ENCODE measurements around the gene HKDC1.
"Not testable (repeated sequence)": the region's sequence is repeated elsewhere in the genome, so short reads cannot be mapped to it uniquely, and the experiment has no call there.

The HKDC1 gene

GRCh38 chr10:69281507-69282413 is 61.6 kb downstream of the HKDC1 start:
- DNase-seq: no peak

GRCh38 chr10:69284402-69284801 is 64.3 kb downstream of the HKDC1 start:
- DNase-seq: not testable (repeated sequence)

GRCh38 chr10:69285699-69286098 is 65.6 kb downstream of the HKDC1 start:
- DNase-seq: no peak

- no peak for DNase-seq
Observed at GRCh38 chr10:69287181-69287580, 67.0 kb downstream of the HKDC1 start.

GRCh38 chr10:69290993-69291392 is 70.9 kb downstream of the HKDC1 start:
- no peak for DNase-seq

GRCh38 chr10:69292459-69292858 is 72.3 kb downstream of the HKDC1 start:
- DNase-seq: no peak

- DNase-seq: no peak
Observed at GRCh38 chr10:69295027-69295636, 75.0 kb downstream of the HKDC1 start.

- no peak for DNase-seq
Observed at GRCh38 chr10:69303632-69304051, 83.5 kb downstream of the HKDC1 start.

GRCh38 chr10:69306421-69306820 is 86.3 kb downstream of the HKDC1 start:
- DNase-seq: no peak

- DNase-seq: no peak
Observed at GRCh38 chr10:69307434-69307833, 87.3 kb downstream of the HKDC1 start.

- not testable (repeated sequence) for DNase-seq
Observed at GRCh38 chr10:69308304-69308703, 88.2 kb downstream of the HKDC1 start.

GRCh38 chr10:69311309-69311708 is 91.2 kb downstream of the HKDC1 start:
- DNase-seq: no peak

GRCh38 chr10:69312528-69312927 is 92.4 kb downstream of the HKDC1 start:
- DNase-seq: no peak

GRCh38 chr10:69315100-69315542 is 95.0 kb downstream of the HKDC1 start:
- no peak for DNase-seq

GRCh38 chr10:69315610-69316312 is 95.6 kb downstream of the HKDC1 start:
- no peak for DNase-seq

GRCh38 chr10:69316313-69317059 is 96.4 kb downstream of the HKDC1 start:
- DNase-seq: no peak
